HepG2 (cell line): ENCODE data around the gene MAST1. TPM values are rescaled to one million over a fixed set of nuclear protein-coding genes. Genes with fewer than 3 reads are reported as not detected.

Source experiments
- ATF7-NPFF ChIP-seq: sonication (generic); formaldehyde crosslinking; IDR thresholded peaks from 2 replicates; pipeline ENCODE4 v1.8.1; 2023; ENCODE audit warnings: mild to moderate bottlenecking, low read depth, missing genetic modification reagents, moderate library complexity
- FOXC1 ChIP-seq: sonication (generic); formaldehyde crosslinking; IDR thresholded peaks from 2 replicates; pipeline ENCODE4 v1.8.0; 2022; ENCODE audit warnings: mild to moderate bottlenecking, missing genetic modification reagents, borderline replicate concordance
- HNF1B ChIP-seq: sonication (generic); formaldehyde crosslinking; IDR thresholded peaks from 2 replicates; pipeline ENCODE4 v1.5.1; 2020; ENCODE audit warnings: mild to moderate bottlenecking, moderate library complexity, missing genetic modification reagents
- ISL2 ChIP-seq: sonication (generic); formaldehyde crosslinking; IDR thresholded peaks from 2 replicates; pipeline ENCODE4 v1.5.0; 2020; ENCODE audit warnings: missing genetic modification reagents
- MYC ChIP-seq: sonication (generic); formaldehyde crosslinking; IDR thresholded peaks from 2 replicates; pipeline ENCODE4 v1.9.0; 2021; ENCODE audit warnings: missing genetic modification reagents, borderline replicate concordance
- NAIF1 ChIP-seq: sonication (generic); formaldehyde crosslinking; IDR thresholded peaks from 2 replicates; pipeline ENCODE4 v1.5.0; 2020; ENCODE audit warnings: mild to moderate bottlenecking, missing genetic modification reagents, borderline replicate concordance
- NCOA5 ChIP-seq: sonication (generic); formaldehyde crosslinking; IDR thresholded peaks from 2 replicates; pipeline ENCODE4 v1.4.0; 2020; ENCODE audit warnings: missing genetic modification reagents
- NFYB ChIP-seq: sonication (generic); formaldehyde crosslinking; IDR thresholded peaks from 2 replicates; pipeline ENCODE4 v1.4.0; 2020; ENCODE audit warnings: missing genetic modification reagents
- PHF5A ChIP-seq: IDR thresholded peaks from one replicate; pipeline ENCODE4 v1.6.1; 2018; ENCODE audit warnings: low read depth, missing genetic modification reagents; ENCODE audit not compliant: unreplicated experiment
- PRMT3 ChIP-seq: sonication (generic); formaldehyde crosslinking; IDR thresholded peaks from 2 replicates; pipeline ENCODE4 v1.8.1; 2022; ENCODE audit warnings: low read depth, mild to moderate bottlenecking, moderate library complexity, missing genetic modification reagents, borderline replicate concordance
- PRPF4 ChIP-seq: fragments of 200-400 bp; formaldehyde crosslinking; IDR thresholded peaks from 2 replicates; pipeline ENCODE4 v1.6.1; 2016; ENCODE audit warnings: low read length, low read depth; ENCODE audit not compliant: poor library complexity, severe bottlenecking
- REXO4 ChIP-seq: sonication (generic); formaldehyde crosslinking; IDR thresholded peaks from 2 replicates; pipeline ENCODE4 v1.8.0; 2022; ENCODE audit warnings: missing genetic modification reagents, mild to moderate bottlenecking, borderline replicate concordance
- SIN3A ChIP-seq: IDR thresholded peaks from 2 replicates; pipeline ENCODE4 v1.6.1; 2011; ENCODE audit warnings: low read depth, mild to moderate bottlenecking, control low read depth, low read length, borderline replicate concordance
- SP5 ChIP-seq: IDR thresholded peaks from 2 replicates; pipeline ENCODE4 v1.6.1; 2016; ENCODE audit warnings: low read depth, borderline replicate concordance
- SUZ12 ChIP-seq: fragments of 150-350 bp; IDR thresholded peaks from 2 replicates; pipeline ENCODE4 v1.6.1; 2014; ENCODE audit warnings: low read depth, low read length
- TP53 ChIP-seq: sonication (generic); formaldehyde crosslinking; conservative IDR thresholded peaks from 2 replicates; pipeline ENCODE4 v1.4.0; 2020; ENCODE audit warnings: missing genetic modification reagents
- ZBTB2 ChIP-seq: sonication (generic); formaldehyde crosslinking; IDR thresholded peaks from 2 replicates; pipeline ENCODE4 v1.8.0; 2022; ENCODE audit warnings: low read depth, missing genetic modification reagents
- ZBTB37 ChIP-seq: sonication (generic); formaldehyde crosslinking; IDR thresholded peaks from 2 replicates; pipeline ENCODE4 v1.4.0; 2020; ENCODE audit warnings: mild to moderate bottlenecking, missing genetic modification reagents
- ZFYVE20 ChIP-seq: sonication (generic); formaldehyde crosslinking; IDR thresholded peaks from 2 replicates; pipeline ENCODE4 v1.8.0; 2023; ENCODE audit warnings: low read depth, mild to moderate bottlenecking, moderate library complexity, missing genetic modification reagents, borderline replicate concordance
- ZGPAT ChIP-seq: IDR thresholded peaks from 2 replicates; pipeline ENCODE4 v1.6.1; 2016; ENCODE audit warnings: mild to moderate bottlenecking
- ZNF253 ChIP-seq: sonication (generic); formaldehyde crosslinking; IDR thresholded peaks from 2 replicates; pipeline ENCODE4 v1.8.0; 2022; ENCODE audit warnings: mild to moderate bottlenecking, missing genetic modification reagents, borderline replicate concordance
- ZNF547 ChIP-seq: sonication (generic); formaldehyde crosslinking; IDR thresholded peaks from 2 replicates; pipeline ENCODE4 v1.5.1; 2020; ENCODE audit warnings: mild to moderate bottlenecking, missing genetic modification reagents
- ZNF724P ChIP-seq: sonication (generic); formaldehyde crosslinking; IDR thresholded peaks from 2 replicates; pipeline ENCODE4 v1.8.0; 2022; ENCODE audit warnings: missing genetic modification reagents, borderline replicate concordance
- ZNF839 ChIP-seq: sonication (generic); formaldehyde crosslinking; IDR thresholded peaks from 2 replicates; pipeline ENCODE4 v1.4.0; 2020; ENCODE audit warnings: missing genetic modification reagents, mild to moderate bottlenecking, borderline replicate concordance
- polyA plus RNA-seq, 8 experiments: library from polyadenylated mRNA; depleted of rRNA in 3 of 8; stranded (reverse) in 7 of 8; unstranded in 1 of 8; fragments of >200 nt; fragmentation: Illumina TruSeq in 4 of 8; extraction: Trizol in 4 of 8; gene quantifications; 2 replicates each; pipeline versions ENCODE4 v1.2.1 to v1.2.3, GENCODE V29; 2011 to 2016; ENCODE audit warnings: low read depth in 4 of 8, missing spikeins in 1 of 8, mixed read lengths in 1 of 8; ENCODE audit not compliant: insufficient read depth in 1 of 8
- total RNA-seq, 5 experiments: library from RNA; depleted of rRNA; stranded (reverse); fragments of >200 nt; fragmentation: Illumina TruSeq; extraction: Trizol; gene quantifications; 2 replicates each; pipeline ENCODE4 v1.2.3, GENCODE V29; 2016; ENCODE audit warnings: low read depth in 1 of 5

MAST1 gene
- total and polyA plus RNA-seq, 2 of the 13 experiments (the other 11 are each of a cell fraction or from before 2014, with no cell fraction given) = 0.73 to 4.7 TPM

- TF ChIP-seq FOXC1 (CRISPR knock-in tag) = peak; percentile 67; the same call in 1 of the 2 replicates
- peak; percentile 67 for TF ChIP-seq HNF1B (CRISPR knock-in tag)
- TF ChIP-seq SP5 = peak; percentile 60; the same call in 1 of the 2 replicates
- TF ChIP-seq ZBTB2 (CRISPR knock-in tag) = no peak
- no peak for TF ChIP-seq ISL2
- TF ChIP-seq ZNF839 = peak; percentile 56; the same call in 1 of the 2 replicates
- TF ChIP-seq NFYB (CRISPR knock-in tag) = peak; percentile 89
- TF ChIP-seq PHF5A (CRISPR knock-in tag) = peak; percentile 34
- no peak for TF ChIP-seq ZNF253
- no peak for TF ChIP-seq NCOA5 (CRISPR knock-in tag)
- no peak; the same call in 1 of the 2 replicates for TF ChIP-seq ATF7-NPFF (CRISPR knock-in tag)
- TF ChIP-seq ZNF724P (CRISPR knock-in tag) = no peak
- peak; percentile 87; the same call in 1 of the 2 replicates for TF ChIP-seq MYC
- TF ChIP-seq ZBTB37 = no peak
- no peak for TF ChIP-seq NAIF1
- TF ChIP-seq ZNF547 (CRISPR knock-in tag) = no peak; the same call in 1 of the 2 replicates
- no peak for TF ChIP-seq REXO4 (CRISPR knock-in tag)
- TF ChIP-seq ZGPAT (CRISPR knock-in tag) = peak; percentile 56
- TF ChIP-seq SIN3A = peak; percentile 76
- TF ChIP-seq TP53 (CRISPR knock-in tag) = no peak
- TF ChIP-seq SUZ12 = no peak
- TF ChIP-seq PRMT3 (CRISPR knock-in tag) = no peak
- no peak for TF ChIP-seq ZFYVE20
- no peak for TF ChIP-seq PRPF4
These were observed 52.7 kb downstream of the MAST1 start, which contains the start of gene GCDH (continued) for GRCh38 chr19:12890787-12891552.
